K562 (cell line): Measurements from ENCODE around the gene GALNS. TPM values are rescaled to one million over a fixed set of nuclear protein-coding genes. Genes with fewer than 3 reads are reported as not detected.

Experiments used
- ATAC-seq: fragments of 200-7000 bp; cut with Tn5 transposase; 3 replicates; pipeline ENCODE4 v1.9.1; 2020; ENCODE audit warnings: moderate library complexity
- BruUV-seq: library from RNA; stranded (reverse); fragments of 400-500 nt; replicated peaks from 2 replicates; lab custom pipeline; 2021; lab: Mats Ljungman, UMichigan
- CTCF ChIA-PET: fragments of 300-600 bp; formaldehyde crosslinking; extraction: SDS; loops from one replicate; lab custom pipeline; 2021; ENCODE audit warnings: low intra/inter-chr PET ratio; lab: Yijun Ruan, JAX
- POLR2A ChIA-PET: fragments of 300-600, 350-650 bp; sonication (Branson Sonifier 250); formaldehyde crosslinking; extraction: SDS; loops from one replicate; lab custom pipeline; 2021; ENCODE audit warnings: antibody characterized with exemption, inconsistent platforms; lab: Yijun Ruan, JAX
- DNase-seq, 4 experiments: peaks; one replicate each; pipeline versions ENCODE4 v3.0.0 to v3.0.0-alpha.2; 2011 to 2018; ENCODE audit warnings: low spot score in 3 of 4, mixed read lengths in 3 of 4; ENCODE audit errors: extremely low read depth in 1 of 4
- FAIRE-seq: peaks from 2 replicates; lab custom pipeline; 2011; peaks lifted over from hg19 to GRCh38; lab: Jason Lieb, UNC
- H2AFZ ChIP-seq: 2 replicates; pipeline ENCODE4 v1.6.0; 2011; ENCODE audit warnings: low read depth, low read length, control low read depth, inconsistent platforms
- H3K27ac ChIP-seq: fragments of 200-600 bp; 3 replicates; pipeline ENCODE4 v1.8.0; 2011; ENCODE audit warnings: low read depth, mild to moderate bottlenecking, control low read depth, inconsistent platforms, low read length, moderate library complexity, mixed read lengths; ENCODE audit errors: extremely low read depth
- H3K27me3 ChIP-seq, 2 experiments: fragments of 300-600 bp in 1 of 2; 2 replicates in 1 of 2; 3 replicates in 1 of 2; pipeline versions ENCODE4 v1.6.0 to v1.8.0; 2011; ENCODE audit warnings: inconsistent platforms in 2 of 2, low read length in 2 of 2, mild to moderate bottlenecking in 1 of 2, mixed read lengths in 1 of 2, moderate library complexity in 1 of 2; ENCODE audit not compliant: control insufficient read depth in 2 of 2, insufficient read depth in 2 of 2
- H3K36me3 ChIP-seq: fragments of 300-600 bp; 3 replicates; pipeline ENCODE4 v1.8.0; 2011; ENCODE audit warnings: mild to moderate bottlenecking, low read length, inconsistent platforms; ENCODE audit not compliant: control insufficient read depth, insufficient read depth
- H3K4me1 ChIP-seq, 2 experiments: fragments of 200-600 bp in 1 of 2; replicated peaks in 1 of 2; 2 replicates in 1 of 2; 3 replicates in 1 of 2; pipeline versions ENCODE4 v1.5.1 to v1.8.0; 2011; ENCODE audit warnings: inconsistent platforms in 2 of 2, low read length in 2 of 2, mild to moderate bottlenecking in 1 of 2, mixed read lengths in 1 of 2, moderate library complexity in 1 of 2; ENCODE audit not compliant: control insufficient read depth in 2 of 2, insufficient read depth in 2 of 2
- H3K4me2 ChIP-seq: 2 replicates; pipeline ENCODE4 v1.6.1; 2011; ENCODE audit warnings: low read length, control low read depth, inconsistent platforms, mixed read lengths; ENCODE audit not compliant: insufficient read depth
- H3K4me3 ChIP-seq: fragments of 200-600 bp; sonication (generic), shearing (Covaris generic); 2 replicates; pipeline ENCODE4 v1.5.1; 2016; ENCODE audit warnings: control low read depth, inconsistent platforms
- H3K79me2 ChIP-seq: fragments of 200-600 bp; 3 replicates; pipeline ENCODE4 v1.8.0; 2011; ENCODE audit warnings: low read length, inconsistent platforms; ENCODE audit not compliant: control insufficient read depth, insufficient read depth
- H3K9ac ChIP-seq, 2 experiments: 2 replicates each; pipeline versions ENCODE4 v1.6.0 to v1.6.1; 2011; ENCODE audit warnings: low read depth in 2 of 2, low read length in 2 of 2, control low read depth in 1 of 2, inconsistent platforms in 1 of 2, mild to moderate bottlenecking in 1 of 2, mixed read lengths in 1 of 2; ENCODE audit not compliant: insufficient read depth in 1 of 2
- H3K9me1 ChIP-seq: one replicate; pipeline ENCODE4 v1.6.0; 2011; ENCODE audit warnings: inconsistent platforms, mild to moderate bottlenecking, low read length, moderate library complexity; ENCODE audit not compliant: control insufficient read depth, insufficient read depth
- H3K9me3 ChIP-seq: replicated peaks from 2 replicates; pipeline ENCODE4 v1.5.1; 2011; ENCODE audit warnings: low read depth, low read length, inconsistent platforms; ENCODE audit not compliant: control insufficient read depth, insufficient read depth
- H4K20me1 ChIP-seq: replicated peaks from 2 replicates; pipeline ENCODE4 v1.6.1; 2011; ENCODE audit warnings: low read length, inconsistent platforms, mixed read lengths; ENCODE audit not compliant: control insufficient read depth, insufficient read depth
- HDAC2 ChIP-seq: fragments of 450-650 bp; IDR thresholded peaks from 2 replicates; pipeline ENCODE4 v1.6.1; 2016; ENCODE audit warnings: mild to moderate bottlenecking
- HEY1 ChIP-seq: fragments of 250-450 bp; sonication (Bioruptor Pico); IDR thresholded peaks from 2 replicates; pipeline ENCODE4 v1.5.0; 2020; ENCODE audit warnings: mild to moderate bottlenecking, moderate library complexity, borderline replicate concordance
- MTA1 ChIP-seq: fragments of 450-650 bp; IDR thresholded peaks from 2 replicates; pipeline ENCODE4 v1.6.1; 2017; ENCODE audit warnings: borderline replicate concordance
- MTA3 ChIP-seq: fragments of 450-650 bp; formaldehyde crosslinking; IDR thresholded peaks from 2 replicates; pipeline ENCODE4 v1.6.1; 2017; ENCODE audit warnings: mild to moderate bottlenecking, borderline replicate concordance
- TBP ChIP-seq: optimal IDR thresholded peaks from 2 replicates; pipeline ENCODE3; 2011; ENCODE audit warnings: low read depth, low read length, improper control_type of control experiment
- ZBTB7A ChIP-seq: IDR thresholded peaks from 2 replicates; pipeline ENCODE4 v1.6.1; 2011; ENCODE audit warnings: low read depth, mild to moderate bottlenecking, low read length, moderate library complexity, borderline replicate concordance; ENCODE audit not compliant: control insufficient read depth
- ZFP1 ChIP-seq: fragments of 450-650 bp; formaldehyde crosslinking; IDR thresholded peaks from 2 replicates; pipeline ENCODE4 v1.4.0; 2020; ENCODE audit warnings: mild to moderate bottlenecking, mixed read lengths
- ZKSCAN8 ChIP-seq: fragments of 200-800 bp; sonication (Bioruptor generic); IDR thresholded peaks from 2 replicates; pipeline ENCODE4 v1.6.1; 2016; ENCODE audit warnings: missing genetic modification characterization, missing compliant biosample characterization
- ZNF175 ChIP-seq: fragments of 200-800 bp; sonication (Bioruptor generic); IDR thresholded peaks from 2 replicates; pipeline ENCODE4 v1.6.1; 2016; ENCODE audit warnings: low read depth, mild to moderate bottlenecking, missing genetic modification characterization, missing compliant biosample characterization
- WGBS: fragments of 100-300 bp; shearing (Covaris generic); methylation state at CpG from one replicate; pipeline ENCODE4 v1.1.6; 2016; ENCODE audit warnings: low coverage, mixed read lengths; ENCODE audit not compliant: insufficient coverage; ENCODE audit errors: missing lambda C conversion rate; 5-methylcytosine and 5-hydroxymethylcytosine counted together
- in situ Hi-C: fragments of 300-500 bp; cut with MboI; formaldehyde crosslinking; loops from 4 replicates; pipeline ENCODE4 v1.15.0; 2018; ENCODE audit warnings: inconsistent platforms, mixed read lengths
- intact Hi-C: fragments of 100-400 bp; cut with micrococcal nuclease; formaldehyde crosslinking; loops from 2 replicates; pipeline ENCODE4 v1.14.2; 2022
- polyA plus RNA-seq, 8 experiments: library from polyadenylated mRNA; depleted of rRNA in 4 of 8; stranded (reverse) in 5 of 8; unstranded in 3 of 8; fragments of >200 nt; fragmentation: Nextera tagmentation in 2 of 8; fragmentation: Illumina TruSeq in 1 of 8; extraction: Ambion mirVana in 2 of 8; extraction: Trizol in 1 of 8; gene quantifications; 2 replicates each; pipeline versions ENCODE4 v1.2.1 to v1.2.3, GENCODE V29; 2011 to 2014; ENCODE audit warnings: inconsistent platforms in 1 of 8, missing spikeins in 1 of 8
- total RNA-seq, 7 experiments: library from RNA; depleted of rRNA in 6 of 7; stranded (reverse); fragments of >200 nt in 6 of 7; fragmentation: Illumina TruSeq in 2 of 7; extraction: Trizol in 2 of 7; gene quantifications; 2 replicates each; pipeline versions ENCODE4 v1.2.1 to v1.2.3, GENCODE V29; 2011 to 2021; ENCODE audit warnings: low replicate concordance in 1 of 7
- TF ChIP-seq, protein P1 (sequence below): conservative IDR thresholded peaks from 2 replicates; pipeline ENCODE4 v1.6.1; 2011; ENCODE audit warnings: low read depth, mild to moderate bottlenecking, low read length; ENCODE audit not compliant: control insufficient read depth
- TF ChIP-seq, protein P2 (sequence below): fragments of 250-450 bp; sonication (Bioruptor Pico); IDR thresholded peaks from 2 replicates; pipeline ENCODE4 v1.4.0; 2020; ENCODE audit warnings: mild to moderate bottlenecking, moderate library complexity
- TF ChIP-seq, protein P3 (sequence below): fragments of 450-650 bp; IDR thresholded peaks from 2 replicates; pipeline ENCODE4 v1.6.1; 2016; ENCODE audit warnings: low read depth, mild to moderate bottlenecking, moderate library complexity
- TF ChIP-seq, protein P4 (sequence below): sonication (generic); formaldehyde crosslinking; IDR thresholded peaks from 2 replicates; pipeline ENCODE4 v1.8.0; 2022; ENCODE audit warnings: missing genetic modification reagents, mild to moderate bottlenecking, borderline replicate concordance

Gene GALNS
- total and polyA plus RNA-seq, 9 of the 15 experiments (the other 6 are each of a cell fraction or from before 2014, with no cell fraction given), result 0.38 to 13.2 (median 4.3) TPM

DNA sequence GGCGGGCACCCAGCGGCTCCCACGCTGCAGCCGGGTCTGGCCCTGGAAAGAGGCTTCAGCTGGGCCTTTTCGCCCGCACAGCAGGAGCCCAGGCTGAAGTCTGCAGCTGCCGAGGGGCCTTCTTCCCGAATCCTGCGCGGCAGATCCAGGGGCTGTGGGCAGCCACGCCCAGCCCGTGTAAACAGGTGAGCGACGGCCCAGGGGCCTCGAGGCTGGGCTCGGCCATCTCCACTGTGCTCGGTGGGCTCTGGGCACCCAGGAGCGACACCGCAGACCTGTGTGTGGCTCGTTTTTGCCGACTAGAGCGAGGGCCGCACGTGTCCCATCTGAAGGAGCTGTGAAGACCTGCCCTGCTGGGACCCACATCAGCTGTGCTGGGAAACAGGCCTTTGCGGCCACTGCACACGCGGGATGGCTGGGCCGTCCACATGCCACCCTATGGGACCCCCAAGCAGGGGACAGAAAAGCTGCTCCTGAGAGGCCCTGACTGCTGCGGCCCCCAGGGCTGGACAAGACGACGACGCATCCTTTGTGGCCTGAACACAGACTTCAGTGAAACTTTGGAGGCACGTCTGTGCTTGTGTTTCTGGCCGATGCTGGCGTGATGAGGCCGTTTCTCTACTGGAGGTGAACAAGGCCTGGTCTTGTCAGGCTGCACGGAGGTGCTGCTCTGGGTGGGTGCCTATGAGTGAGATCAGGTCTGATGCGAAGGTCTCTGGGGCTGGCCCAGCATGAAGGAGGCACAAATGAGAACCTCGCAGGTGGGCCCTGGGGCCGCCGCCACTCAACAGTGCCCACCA, 39.8 kb downstream of the GALNS start:
- H3K4me2 ChIP-seq, result no peak overlapping the region
- H3K9me1 ChIP-seq, result no peaks in the 10 kb centered on the region
- no peak overlapping the region for H3K4me3 ChIP-seq
- H2AFZ ChIP-seq, result no peak overlapping the region
- no peak overlapping the region for H3K27ac ChIP-seq
- no TSS peak for BruUV-seq
- peaks cover 7 to 66% of the 10 kb centered on the region in 2 experiments for H3K4me1 ChIP-seq
- H3K27me3 ChIP-seq, result no peaks in the 10 kb centered on the region
- in situ Hi-C loops (loop anchor here (10.0 kb wide), 1 partner anchor 398 kb away; the partner anchor contains the start of gene ZNF778), intact Hi-C loops (loop anchor here (10.0 kb wide), 1 partner anchor 188 kb away; no protein-coding TSS in a partner anchor)
- WGBS, result 60% methylated on average over 41 of the region's 41 CpGs
- peak overlapping the region in 1 of 2 experiments; percentile 72; a peak in 2 of 4 replicates for H3K9ac ChIP-seq
- ChIA-PET CTCF (no interaction called here), POLR2A (interaction anchor here (0.8 kb wide), 1 partner anchor 342 kb away, joined by 3 read pairs; no protein-coding TSS in a partner anchor)
- H3K9me3 ChIP-seq, result no peaks in the 10 kb centered on the region
- ATAC-seq, result no peak
- no peaks in the 10 kb centered on the region for H4K20me1 ChIP-seq
- no peak for FAIRE-seq
- H3K36me3 ChIP-seq, result no peaks in the 10 kb centered on the region
- no peaks in the 10 kb centered on the region for H3K79me2 ChIP-seq
- DNase-seq, result no peak
- TF ChIP-seq ZKSCAN8, result no peak
- TF ChIP-seq, protein P1, sequence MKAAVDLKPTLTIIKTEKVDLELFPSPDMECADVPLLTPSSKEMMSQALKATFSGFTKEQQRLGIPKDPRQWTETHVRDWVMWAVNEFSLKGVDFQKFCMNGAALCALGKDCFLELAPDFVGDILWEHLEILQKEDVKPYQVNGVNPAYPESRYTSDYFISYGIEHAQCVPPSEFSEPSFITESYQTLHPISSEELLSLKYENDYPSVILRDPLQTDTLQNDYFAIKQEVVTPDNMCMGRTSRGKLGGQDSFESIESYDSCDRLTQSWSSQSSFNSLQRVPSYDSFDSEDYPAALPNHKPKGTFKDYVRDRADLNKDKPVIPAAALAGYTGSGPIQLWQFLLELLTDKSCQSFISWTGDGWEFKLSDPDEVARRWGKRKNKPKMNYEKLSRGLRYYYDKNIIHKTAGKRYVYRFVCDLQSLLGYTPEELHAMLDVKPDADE, result no peak
- no peak for TF ChIP-seq ZFP1
- no peak for TF ChIP-seq MTA1
- TF ChIP-seq, protein P2, sequence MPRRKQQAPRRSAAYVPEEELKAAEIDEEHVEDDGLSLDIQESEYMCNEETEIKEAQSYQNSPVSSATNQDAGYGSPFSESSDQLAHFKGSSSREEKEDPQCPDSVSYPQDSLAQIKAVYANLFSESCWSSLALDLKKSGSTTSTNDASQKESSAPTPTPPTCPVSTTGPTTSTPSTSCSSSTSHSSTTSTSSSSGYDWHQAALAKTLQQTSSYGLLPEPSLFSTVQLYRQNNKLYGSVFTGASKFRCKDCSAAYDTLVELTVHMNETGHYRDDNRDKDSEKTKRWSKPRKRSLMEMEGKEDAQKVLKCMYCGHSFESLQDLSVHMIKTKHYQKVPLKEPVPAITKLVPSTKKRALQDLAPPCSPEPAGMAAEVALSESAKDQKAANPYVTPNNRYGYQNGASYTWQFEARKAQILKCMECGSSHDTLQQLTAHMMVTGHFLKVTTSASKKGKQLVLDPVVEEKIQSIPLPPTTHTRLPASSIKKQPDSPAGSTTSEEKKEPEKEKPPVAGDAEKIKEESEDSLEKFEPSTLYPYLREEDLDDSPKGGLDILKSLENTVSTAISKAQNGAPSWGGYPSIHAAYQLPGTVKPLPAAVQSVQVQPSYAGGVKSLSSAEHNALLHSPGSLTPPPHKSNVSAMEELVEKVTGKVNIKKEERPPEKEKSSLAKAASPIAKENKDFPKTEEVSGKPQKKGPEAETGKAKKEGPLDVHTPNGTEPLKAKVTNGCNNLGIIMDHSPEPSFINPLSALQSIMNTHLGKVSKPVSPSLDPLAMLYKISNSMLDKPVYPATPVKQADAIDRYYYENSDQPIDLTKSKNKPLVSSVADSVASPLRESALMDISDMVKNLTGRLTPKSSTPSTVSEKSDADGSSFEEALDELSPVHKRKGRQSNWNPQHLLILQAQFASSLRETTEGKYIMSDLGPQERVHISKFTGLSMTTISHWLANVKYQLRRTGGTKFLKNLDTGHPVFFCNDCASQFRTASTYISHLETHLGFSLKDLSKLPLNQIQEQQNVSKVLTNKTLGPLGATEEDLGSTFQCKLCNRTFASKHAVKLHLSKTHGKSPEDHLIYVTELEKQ, result no peak
- no peak for TF ChIP-seq ZNF175 (CRISPR knock-in tag)
- no peak for TF ChIP-seq HDAC2
- TF ChIP-seq, protein P3, sequence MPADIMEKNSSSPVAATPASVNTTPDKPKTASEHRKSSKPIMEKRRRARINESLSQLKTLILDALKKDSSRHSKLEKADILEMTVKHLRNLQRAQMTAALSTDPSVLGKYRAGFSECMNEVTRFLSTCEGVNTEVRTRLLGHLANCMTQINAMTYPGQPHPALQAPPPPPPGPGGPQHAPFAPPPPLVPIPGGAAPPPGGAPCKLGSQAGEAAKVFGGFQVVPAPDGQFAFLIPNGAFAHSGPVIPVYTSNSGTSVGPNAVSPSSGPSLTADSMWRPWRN, result no peak
- no peak for TF ChIP-seq HEY1 (CRISPR knock-in tag)
- TF ChIP-seq, protein P4, sequence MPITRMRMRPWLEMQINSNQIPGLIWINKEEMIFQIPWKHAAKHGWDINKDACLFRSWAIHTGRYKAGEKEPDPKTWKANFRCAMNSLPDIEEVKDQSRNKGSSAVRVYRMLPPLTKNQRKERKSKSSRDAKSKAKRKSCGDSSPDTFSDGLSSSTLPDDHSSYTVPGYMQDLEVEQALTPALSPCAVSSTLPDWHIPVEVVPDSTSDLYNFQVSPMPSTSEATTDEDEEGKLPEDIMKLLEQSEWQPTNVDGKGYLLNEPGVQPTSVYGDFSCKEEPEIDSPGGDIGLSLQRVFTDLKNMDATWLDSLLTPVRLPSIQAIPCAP (CRISPR knock-in tag), result no peak
- no peak for TF ChIP-seq ZBTB7A
- TF ChIP-seq TBP, result no peak
- TF ChIP-seq MTA3, result no peak
